DMS53 treated with DMSO at 0.1 percent for 48 hours (cell line): ENCODE results near the gene VSIG10L2.

Experiments used
- DNase-seq: peaks from one replicate; lab custom pipeline; 2025; ENCODE audit not compliant: unreplicated experiment; lab: John Stamatoyannopoulos, UW

The VSIG10L2 gene

GRCh38 chr11:125999234-125999880, 53.5 kb downstream of the VSIG10L2 start:
- DNase-seq, result no peak

DNA sequence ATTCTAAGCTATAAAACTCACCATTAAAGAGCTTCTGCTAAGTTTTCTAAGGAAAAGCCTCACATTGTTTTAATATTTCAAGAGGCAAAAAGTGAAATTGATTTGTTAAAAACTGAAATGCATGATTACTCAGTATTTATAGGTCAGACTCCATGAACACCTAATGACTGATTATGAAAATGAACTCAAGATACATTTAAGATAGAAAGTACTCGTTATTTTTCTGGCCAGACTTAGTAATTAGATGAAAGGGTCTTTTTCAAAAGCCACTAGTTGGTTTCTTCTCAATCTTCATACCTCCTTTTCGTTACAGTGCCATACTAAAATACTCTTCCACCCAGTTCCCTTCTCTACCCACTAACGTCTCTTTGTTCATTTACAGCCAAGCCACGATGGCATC, 56.3 kb downstream of the VSIG10L2 start:
- DNase-seq, result no peak
